ENCODE data around the gene MARK1. TPM values are rescaled to one million over a fixed set of nuclear protein-coding genes. Genes with fewer than 3 reads are reported as not detected.

The MARK1 gene
- total and polyA plus RNA-seq, 7 donors = 0.81 to 5.4 (median 2.6) TPM

GRCh38 chr1:220577926-220578325, 50.0 kb downstream of the MARK1 start:
- TF ChIP-seq CTCF (IDR thresholded peaks at IDR 0.05) = no peak
- intact Hi-C loops (cut with DNase I) = no loop called here
- Histone ChIP-seq H3K4me1 (no peaks in the 10 kb centered on the region), H3K27ac (no peak overlapping the region), H3K9me3 (peaks cover 16% of the 10 kb centered on the region), H3K4me3 (no peak overlapping the region), H3K36me3 (ENCODE audit: insufficient read depth in 1 of 2, low read depth in 1 of 2) (no peaks in the 10 kb centered on the region), H3K27me3 (ENCODE audit: insufficient read depth in 3 of 3, low read length in 2 of 3) (no peaks in the 10 kb centered on the region)
- ATAC-seq (no peak), DNase-seq (no peak)
- 45 to 96% (median 95%) methylated on average over 1 of the region's 1 CpG for WGBS, 3 donors

- ATAC-seq = no peak
- intact Hi-C loops (cut with DNase I) = no loop called here
These were observed 51.4 kb downstream of the MARK1 start for GRCh38 chr1:220579317-220579716.

DNA sequence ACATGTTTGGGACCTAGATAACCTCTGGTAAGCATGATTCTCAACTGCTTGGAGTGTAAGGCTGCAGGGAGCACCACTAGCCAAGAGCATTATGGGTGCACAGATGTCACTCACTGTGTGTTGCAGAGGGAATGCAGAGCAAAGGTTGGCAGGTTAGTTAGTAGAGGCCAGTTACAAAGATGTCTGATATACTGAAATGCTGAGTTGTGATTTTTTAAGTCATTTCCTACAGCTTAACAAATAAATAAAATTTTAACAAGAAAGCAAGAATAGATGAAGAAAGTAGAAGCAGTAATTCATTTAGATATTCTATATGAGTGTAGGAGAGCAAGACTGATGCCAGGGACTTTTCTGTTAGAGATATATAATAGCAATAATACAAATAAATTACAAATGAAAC, 64.8 kb downstream of the MARK1 start:
- no peak overlapping the region for H3K4me3 ChIP-seq
- H3K27ac ChIP-seq = no peak overlapping the region
- H3K9me3 ChIP-seq = no peaks in the 10 kb centered on the region
- ATAC-seq = no peak
- no peaks in the 10 kb centered on the region for H3K36me3 ChIP-seq (ENCODE audit: insufficient read depth in 1 of 2, low read depth in 1 of 2)
- no peaks in the 10 kb centered on the region for H3K4me1 ChIP-seq
- H3K27me3 ChIP-seq (ENCODE audit: insufficient read depth in 3 of 3, low read length in 2 of 3) = no peaks in the 10 kb centered on the region
- TF ChIP-seq CTCF (IDR thresholded peaks at IDR 0.05) = no peak
- no peak for DNase-seq
- intact Hi-C loops (cut with DNase I) = no loop called here

More at GRCh38 chr1:220579317-220579716, 51.4 kb downstream of the MARK1 start:
- DNase-seq = no peak
- WGBS, 3 donors = 57 to 64% (median 63%) methylated on average over 6 of the region's 6 CpGs
- Histone ChIP-seq H3K4me3 (no peak overlapping the region), H3K4me1 (no peaks in the 10 kb centered on the region), H3K27ac (no peak overlapping the region), H3K9me3 (peaks cover 3% of the 10 kb centered on the region), H3K27me3 (ENCODE audit: insufficient read depth in 3 of 3, low read length in 2 of 3) (no peaks in the 10 kb centered on the region), H3K36me3 (ENCODE audit: insufficient read depth in 1 of 2, low read depth in 1 of 2) (no peaks in the 10 kb centered on the region)
- TF ChIP-seq CTCF (IDR thresholded peaks at IDR 0.05) = no peak

DNA sequence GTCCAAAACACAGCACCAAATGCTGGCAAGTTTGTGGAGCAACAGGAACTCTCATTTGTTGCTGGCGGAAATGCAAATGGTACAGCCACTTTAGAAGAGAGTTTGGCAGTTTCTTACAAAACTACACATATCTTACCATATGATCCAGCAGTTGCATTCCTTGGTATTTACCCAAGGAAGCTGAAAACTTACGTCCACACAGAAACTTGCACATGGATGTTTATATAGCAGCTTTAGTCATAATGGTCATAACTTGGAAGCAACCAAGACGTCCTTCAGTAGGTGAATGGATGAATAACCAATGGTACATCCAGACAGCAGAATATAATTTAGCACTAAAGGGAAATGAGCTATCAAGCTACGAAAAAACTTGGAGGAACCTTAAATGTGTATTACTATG, 66.4 kb downstream of the MARK1 start:
- no peak overlapping the region for H3K4me3 ChIP-seq
- ATAC-seq (no peak), DNase-seq (no peak)
- no peaks in the 10 kb centered on the region for H3K27me3 ChIP-seq (ENCODE audit: insufficient read depth in 3 of 3, low read length in 2 of 3)
- intact Hi-C loops (cut with DNase I) = no loop called here
- H3K27ac ChIP-seq = no peak overlapping the region
- WGBS, 3 donors = 93 to 94% (median 93%) methylated on average over 4 of the region's 4 CpGs
- no peaks in the 10 kb centered on the region for H3K36me3 ChIP-seq (ENCODE audit: insufficient read depth in 1 of 2, low read depth in 1 of 2)
- H3K9me3 ChIP-seq = no peaks in the 10 kb centered on the region
- TF ChIP-seq CTCF (IDR thresholded peaks at IDR 0.05) = no peak
- H3K4me1 ChIP-seq = no peaks in the 10 kb centered on the region

- no peak for ATAC-seq
- no peak overlapping the region for H3K4me3 ChIP-seq
- no peak for DNase-seq
- WGBS, 3 donors = 59 to 90% (median 63%) methylated on average over 3 of the region's 3 CpGs
- TF ChIP-seq CTCF (IDR thresholded peaks at IDR 0.05) = no peak
- no peaks in the 10 kb centered on the region for H3K27me3 ChIP-seq (ENCODE audit: insufficient read depth in 3 of 3, low read length in 2 of 3)
- no peak overlapping the region for H3K27ac ChIP-seq
- no peaks in the 10 kb centered on the region for H3K9me3 ChIP-seq
- intact Hi-C loops (cut with DNase I) = no loop called here
- H3K36me3 ChIP-seq (ENCODE audit: insufficient read depth in 1 of 2, low read depth in 1 of 2) = no peaks in the 10 kb centered on the region
- no peaks in the 10 kb centered on the region for H3K4me1 ChIP-seq
These were observed 67.2 kb downstream of the MARK1 start for GRCh38 chr1:220595179-220595578.

Data from psoas muscle (tissue), 8 donors.